ES-I3 (cell line): Measurements from ENCODE around the gene GATD1.

ENCODE experiments used
- H3K36me3 ChIP-seq: 2 replicates; pipeline ENCODE4 v1.6.1; 2013; ENCODE audit warnings: mild to moderate bottlenecking, low read length, control low read depth, moderate library complexity; ENCODE audit not compliant: insufficient read depth
- H3K4me1 ChIP-seq: 2 replicates; pipeline ENCODE4 v1.6.1; 2013; ENCODE audit warnings: mild to moderate bottlenecking, control low read depth, low read length; ENCODE audit not compliant: insufficient read depth
- H3K9ac ChIP-seq: 2 replicates; pipeline ENCODE4 v1.6.1; 2013; ENCODE audit warnings: low read depth, mild to moderate bottlenecking, low read length, moderate library complexity
- H3K9me3 ChIP-seq: 2 replicates; pipeline ENCODE4 v1.6.1; 2013; ENCODE audit warnings: mild to moderate bottlenecking, low read length, moderate library complexity; ENCODE audit not compliant: control insufficient read depth, insufficient read depth

GATD1 gene, protein sequence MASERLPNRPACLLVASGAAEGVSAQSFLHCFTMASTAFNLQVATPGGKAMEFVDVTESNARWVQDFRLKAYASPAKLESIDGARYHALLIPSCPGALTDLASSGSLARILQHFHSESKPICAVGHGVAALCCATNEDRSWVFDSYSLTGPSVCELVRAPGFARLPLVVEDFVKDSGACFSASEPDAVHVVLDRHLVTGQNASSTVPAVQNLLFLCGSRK

GRCh38 chr11:777288-778255 is at the start of gene GATD1:
Gene GATD1, minus strand, starts transcription at chr11:777487. Its CDS starts 25 bp downstream, at chr11:777462.
- no peaks in the 10 kb centered on the region for H3K9me3 ChIP-seq
- peaks cover 7% of the 10 kb centered on the region; the same call in 1 of the 2 replicates for H3K4me1 ChIP-seq
- no peaks in the 10 kb centered on the region; the same call in 1 of the 2 replicates for H3K36me3 ChIP-seq
- peak within 1 kb of the TSS; percentile 86 for H3K9ac ChIP-seq

GRCh38 chr11:826836-827145 is 49.5 kb upstream of the GATD1 start:
- H3K9ac ChIP-seq: peak overlapping the region; percentile 70
- no peaks in the 10 kb centered on the region for H3K36me3 ChIP-seq
- no peaks in the 10 kb centered on the region for H3K9me3 ChIP-seq
- H3K4me1 ChIP-seq: peaks cover 18% of the 10 kb centered on the region

- Histone ChIP-seq H3K9me3 (no peaks in the 10 kb centered on the region), H3K4me1 (peaks cover 12% of the 10 kb centered on the region), H3K36me3 (no peaks in the 10 kb centered on the region), H3K9ac (no peak overlapping the region; the same call in 1 of the 2 replicates)
Measured at GRCh38 chr11:826227-826621, 48.9 kb upstream of the GATD1 start.

DNA sequence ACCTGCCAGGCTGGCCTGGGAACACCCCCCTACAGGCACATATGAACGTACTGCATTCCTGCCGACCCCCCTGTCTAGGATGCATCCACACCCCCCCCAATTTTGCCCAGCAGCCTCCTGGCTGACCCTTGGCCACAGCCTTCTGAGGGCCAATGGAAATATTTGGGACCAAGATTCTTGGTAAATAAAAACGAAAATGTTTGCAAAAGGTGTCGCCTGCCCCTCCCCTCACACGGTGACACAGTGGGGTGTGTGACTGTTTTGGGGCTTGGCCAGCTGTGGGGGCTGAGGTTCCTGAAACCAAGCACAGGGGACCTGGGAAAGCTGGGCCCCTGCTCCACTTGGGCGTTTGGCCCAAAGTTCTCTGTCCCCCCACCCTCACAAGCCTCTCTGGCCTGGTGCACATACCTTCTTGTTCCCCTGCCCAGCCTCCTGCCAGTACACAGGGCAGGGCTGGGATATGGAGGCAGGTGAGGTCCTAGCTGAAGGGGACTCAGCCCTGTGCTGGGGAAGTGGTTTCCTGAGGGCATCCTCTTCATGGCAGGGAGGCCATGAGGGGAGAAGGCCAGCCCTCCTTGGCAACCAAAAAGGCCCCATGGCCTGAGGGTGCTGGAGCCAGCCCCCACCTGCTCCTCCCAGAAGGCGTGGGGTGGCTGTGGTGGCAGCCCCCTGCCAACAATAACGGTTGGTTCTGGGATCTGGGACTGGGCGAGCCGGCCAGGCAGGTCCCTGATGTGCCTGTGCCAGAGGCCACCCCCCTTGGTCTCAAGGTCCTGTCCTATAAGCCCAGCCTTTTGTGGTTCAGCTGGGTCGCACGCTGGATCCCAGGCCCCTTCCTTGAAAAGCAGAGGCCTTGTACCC is 48.3 kb upstream of the GATD1 start:
- no peaks in the 10 kb centered on the region for H3K9me3 ChIP-seq
- H3K36me3 ChIP-seq: no peaks in the 10 kb centered on the region
- H3K9ac ChIP-seq: no peak overlapping the region
- H3K4me1 ChIP-seq: peaks cover 11% of the 10 kb centered on the region

GRCh38 chr11:824942-825341 is 47.7 kb upstream of the GATD1 start:
- H3K36me3 ChIP-seq: no peaks in the 10 kb centered on the region
- peaks cover 11% of the 10 kb centered on the region for H3K4me1 ChIP-seq
- H3K9ac ChIP-seq: no peak overlapping the region
- no peaks in the 10 kb centered on the region for H3K9me3 ChIP-seq

- Histone ChIP-seq H3K9me3 (no peaks in the 10 kb centered on the region), H3K4me1 (peaks cover 11% of the 10 kb centered on the region), H3K9ac (no peak overlapping the region), H3K36me3 (no peaks in the 10 kb centered on the region)
Measured at GRCh38 chr11:824292-824880, 47.1 kb upstream of the GATD1 start.

- Histone ChIP-seq H3K9ac (no peak overlapping the region), H3K9me3 (no peaks in the 10 kb centered on the region), H3K4me1 (peaks cover 13% of the 10 kb centered on the region), H3K36me3 (no peaks in the 10 kb centered on the region)
Measured at GRCh38 chr11:823441-824291, 46.4 kb upstream of the GATD1 start.

DNA sequence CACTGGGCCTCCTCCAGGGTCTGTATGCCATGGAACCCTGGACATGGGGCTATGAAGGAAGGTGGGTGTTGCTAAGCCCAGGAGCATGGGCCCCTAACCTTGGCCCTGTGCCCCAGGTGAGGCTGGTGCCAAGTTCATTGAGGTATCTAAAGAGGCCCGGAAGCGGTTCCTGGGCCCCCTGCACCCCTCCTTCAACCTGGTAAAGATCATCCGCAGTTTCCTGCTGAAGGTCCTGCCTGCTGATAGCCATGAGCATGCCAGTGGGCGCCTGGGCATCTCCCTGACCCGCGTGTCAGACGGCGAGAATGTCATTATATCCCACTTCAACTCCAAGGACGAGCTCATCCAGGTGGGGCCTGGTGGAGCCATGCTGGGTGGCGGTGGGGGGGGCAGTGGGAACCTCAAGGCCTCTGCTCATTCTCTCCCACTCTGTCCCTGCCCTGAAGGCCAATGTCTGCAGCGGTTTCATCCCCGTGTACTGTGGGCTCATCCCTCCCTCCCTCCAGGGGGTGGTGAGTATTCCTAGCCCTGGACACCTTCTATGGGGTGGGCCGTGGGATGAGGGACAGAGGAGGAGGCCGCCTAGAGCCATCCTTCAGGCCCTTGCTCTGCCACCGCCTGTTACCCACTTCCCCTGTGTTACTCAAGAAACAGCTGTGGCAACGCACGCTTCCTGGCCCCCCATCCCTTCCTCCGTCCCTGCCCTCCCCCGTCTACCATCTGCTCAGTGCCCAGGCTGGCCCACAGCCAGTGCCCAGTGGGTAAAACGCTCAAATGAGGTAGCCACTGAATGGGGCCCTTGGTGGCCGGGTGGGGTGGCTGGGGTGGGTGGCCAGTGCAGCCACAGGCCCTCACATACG is 44.5 kb upstream of the GATD1 start:
- no peaks in the 10 kb centered on the region for H3K9me3 ChIP-seq
- no peaks in the 10 kb centered on the region for H3K36me3 ChIP-seq
- H3K4me1 ChIP-seq: peaks cover 11% of the 10 kb centered on the region; the same call in 1 of the 2 replicates
- no peak overlapping the region for H3K9ac ChIP-seq

DNA sequence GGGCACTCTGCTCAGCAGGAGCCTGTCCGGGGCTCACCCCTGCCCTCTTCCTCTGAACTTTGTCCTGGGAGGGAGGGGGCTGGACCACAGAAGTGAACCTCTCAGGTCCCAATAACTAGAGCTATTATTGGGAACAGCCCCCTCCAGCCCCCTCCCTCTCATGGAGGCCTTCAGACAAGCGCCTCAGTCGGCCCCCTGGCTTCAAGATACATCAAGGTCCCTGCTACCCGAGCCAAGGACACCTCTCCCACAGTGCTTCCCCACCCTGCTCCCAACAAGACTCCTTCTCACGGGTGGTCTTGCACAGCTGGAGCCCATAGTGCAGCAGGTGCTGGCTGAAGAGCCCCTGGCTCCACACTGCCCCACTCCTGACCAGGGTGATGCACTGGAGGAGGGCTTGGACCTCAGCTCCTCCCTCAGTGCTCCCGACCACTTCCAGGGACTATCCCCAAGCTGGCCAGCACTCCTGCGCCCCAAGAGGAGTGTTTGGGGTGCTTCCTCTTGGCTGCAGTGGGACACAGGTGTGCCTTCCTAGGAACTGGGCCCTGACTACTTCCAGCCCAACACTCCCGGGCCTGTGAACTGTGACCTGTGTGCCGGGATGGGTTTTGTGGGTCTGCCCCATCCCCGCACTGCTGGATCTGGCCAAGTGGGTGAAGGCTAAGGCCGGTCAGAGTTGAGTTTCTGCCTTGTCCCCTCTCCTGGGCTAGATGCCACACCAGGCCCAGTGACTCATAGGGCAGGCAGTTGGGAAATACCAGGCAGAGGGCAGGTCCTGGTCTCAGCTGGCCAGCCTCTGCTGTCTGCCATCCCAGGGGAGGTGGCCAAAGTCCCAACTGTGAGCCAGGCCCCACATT is 43.6 kb upstream of the GATD1 start:
- H3K36me3 ChIP-seq: no peaks in the 10 kb centered on the region
- peaks cover 14% of the 10 kb centered on the region; the same call in 1 of the 2 replicates for H3K4me1 ChIP-seq
- peak overlapping the region; percentile 88; the same call in 1 of the 2 replicates for H3K9ac ChIP-seq
- H3K9me3 ChIP-seq: no peaks in the 10 kb centered on the region

GRCh38 chr11:819943-820649 is 42.8 kb upstream of the GATD1 start:
- peak overlapping the region; percentile 88 for H3K9ac ChIP-seq
- H3K4me1 ChIP-seq: peaks cover 14% of the 10 kb centered on the region; the same call in 1 of the 2 replicates
- no peaks in the 10 kb centered on the region for H3K36me3 ChIP-seq
- no peaks in the 10 kb centered on the region for H3K9me3 ChIP-seq

GRCh38 chr11:819129-819931 is 42.0 kb upstream of the GATD1 start:
- H3K4me1 ChIP-seq: peaks cover 14% of the 10 kb centered on the region; the same call in 1 of the 2 replicates
- H3K9me3 ChIP-seq: no peaks in the 10 kb centered on the region
- no peaks in the 10 kb centered on the region for H3K36me3 ChIP-seq
- peak overlapping the region; percentile 88 for H3K9ac ChIP-seq
